Ectodermal cell (in vitro differentiated cells): ENCODE data around the gene YTHDC2. TPM values are rescaled to one million over a fixed set of nuclear protein-coding genes. Genes with fewer than 3 reads are reported as not detected.

Experiments
- H3K27ac ChIP-seq: 2 replicates; pipeline ENCODE4 v1.7.0; 2013; ENCODE audit warnings: mild to moderate bottlenecking, low read depth, low read length; ENCODE audit not compliant: insufficient read depth, poor library complexity, severe bottlenecking
- H3K27me3 ChIP-seq: 2 replicates; pipeline ENCODE4 v1.7.0; 2013; ENCODE audit warnings: mild to moderate bottlenecking, low read length; ENCODE audit not compliant: insufficient read depth, control insufficient read depth, poor library complexity, severe bottlenecking
- H3K36me3 ChIP-seq: one replicate; pipeline ENCODE4 v1.7.0; 2013; ENCODE audit warnings: low read length; ENCODE audit not compliant: control insufficient read depth, insufficient read depth
- H3K4me1 ChIP-seq: one replicate; pipeline ENCODE4 v1.7.0; 2013; ENCODE audit warnings: low read length; ENCODE audit not compliant: control insufficient read depth, insufficient read depth
- H3K4me3 ChIP-seq: 2 replicates; pipeline ENCODE4 v1.7.0; 2013; ENCODE audit warnings: low read depth, low read length, control low read depth; ENCODE audit not compliant: insufficient read depth
- H3K9me3 ChIP-seq: 2 replicates; pipeline ENCODE4 v1.7.0; 2013; ENCODE audit warnings: mild to moderate bottlenecking, low read length, moderate library complexity; ENCODE audit not compliant: control insufficient read depth
- WGBS, 2 experiments: methylation state at CpG; one replicate each; pipeline ENCODE4 v1.1.7; 2013; ENCODE audit warnings: missing lambda C conversion rate in 2 of 2; 5-methylcytosine and 5-hydroxymethylcytosine counted together
- polyA plus RNA-seq, 4 experiments: library from polyadenylated mRNA; stranded (reverse); fragments of 50-300 nt; gene quantifications; one replicate each; pipeline ENCODE4 v1.2.3, GENCODE V29; 2013

YTHDC2 gene
- 18.4 TPM for polyA plus RNA-seq (2013, experiment 1 of 4)
- 18.1 TPM for polyA plus RNA-seq (2013, experiment 2 of 4)
- polyA plus RNA-seq (2013, experiment 3 of 4): 13.4 TPM
- 16.7 TPM for polyA plus RNA-seq (2013, experiment 4 of 4)

- 1% methylated on average over 72 of the region's 72 CpGs for WGBS, 2 experiments
- peak within 1 kb of the TSS; percentile 85 for H3K27ac ChIP-seq
These were observed at the start of gene YTHDC2 for GRCh38 chr5:113513384-113514288. Gene YTHDC2 (plus strand): TSS chr5:113513694. CDS start chr5:113513896, 202 bp downstream.

GRCh38 chr5:113474100-113474728 lies 39.3 kb upstream of the YTHDC2 start:
- Histone ChIP-seq H3K36me3 (no peaks in the 10 kb centered on the region), H3K27ac (no peak overlapping the region)
- WGBS, 2 experiments: 57 to 60% methylated on average over 5 of the region's 5 CpGs

More at GRCh38 chr5:113513384-113514288, at the start of gene YTHDC2:
- Histone ChIP-seq H3K36me3 (no peaks in the 10 kb centered on the region), H3K27me3 (no peaks in the 10 kb centered on the region), H3K4me3 (peak within 1 kb of the TSS; percentile 81), H3K9me3 (no peaks in the 10 kb centered on the region), H3K4me1 (peaks cover 5% of the 10 kb centered on the region)

GRCh38 chr5:113478691-113479090 lies 34.8 kb upstream of the YTHDC2 start:
- no peaks in the 10 kb centered on the region for H3K9me3 ChIP-seq
- no peaks in the 10 kb centered on the region for H3K4me1 ChIP-seq
- no peaks in the 10 kb centered on the region for H3K27me3 ChIP-seq
- H3K27ac ChIP-seq: no peak overlapping the region
- 96 to 100% methylated on average over 3 of the region's 3 CpGs for WGBS, 2 experiments
- H3K36me3 ChIP-seq: no peaks in the 10 kb centered on the region
- no peak overlapping the region for H3K4me3 ChIP-seq

More at GRCh38 chr5:113474100-113474728, 39.3 kb upstream of the YTHDC2 start:
- H3K9me3 ChIP-seq: no peaks in the 10 kb centered on the region
- H3K4me1 ChIP-seq: no peaks in the 10 kb centered on the region
- no peaks in the 10 kb centered on the region for H3K27me3 ChIP-seq
- H3K4me3 ChIP-seq: no peak overlapping the region

GRCh38 chr5:113480243-113480642 lies 33.3 kb upstream of the YTHDC2 start:
- H3K9me3 ChIP-seq: no peaks in the 10 kb centered on the region
- 80 to 93% methylated on average over 3 to 4 of the region's 5 CpGs for WGBS, 2 experiments

GRCh38 chr5:113487416-113487780 lies 26.1 kb upstream of the YTHDC2 start:
- H3K27me3 ChIP-seq: peaks cover 48% of the 10 kb centered on the region
- no peaks in the 10 kb centered on the region for H3K9me3 ChIP-seq
- peak overlapping the region; percentile 76 for H3K4me3 ChIP-seq
- no peaks in the 10 kb centered on the region for H3K4me1 ChIP-seq
- no peaks in the 10 kb centered on the region for H3K36me3 ChIP-seq
- no peak overlapping the region for H3K27ac ChIP-seq
- WGBS, 2 experiments: 2% methylated on average over 18 of the region's 18 CpGs

More at GRCh38 chr5:113480243-113480642, 33.3 kb upstream of the YTHDC2 start:
- peaks cover 4% of the 10 kb centered on the region for H3K27me3 ChIP-seq
- no peaks in the 10 kb centered on the region for H3K4me1 ChIP-seq
- H3K4me3 ChIP-seq: no peak overlapping the region
- no peak overlapping the region for H3K27ac ChIP-seq
- no peaks in the 10 kb centered on the region for H3K36me3 ChIP-seq

GRCh38 chr5:113487781-113488644 lies 25.5 kb upstream of the YTHDC2 start, which contains the start of gene MCC:
Gene MCC (minus strand): TSS chr5:113488453.
- no peaks in the 10 kb centered on the region for H3K9me3 ChIP-seq
- WGBS, 2 experiments: 0 to 1% methylated on average over 86 of the region's 86 CpGs
- H3K36me3 ChIP-seq: no peaks in the 10 kb centered on the region
- H3K27ac ChIP-seq: no peak within 1 kb of the TSS
- H3K4me1 ChIP-seq: no peaks in the 10 kb centered on the region
- H3K4me3 ChIP-seq: peak within 1 kb of the TSS; percentile 76
- H3K27me3 ChIP-seq: peaks cover 48% of the 10 kb centered on the region

- WGBS, 2 experiments: 27 to 29% methylated on average over 20 of the region's 20 CpGs
- no peaks in the 10 kb centered on the region for H3K36me3 ChIP-seq
- H3K4me1 ChIP-seq: no peaks in the 10 kb centered on the region
- H3K27me3 ChIP-seq: peaks cover 48% of the 10 kb centered on the region
- H3K9me3 ChIP-seq: no peaks in the 10 kb centered on the region
- H3K27ac ChIP-seq: no peak overlapping the region
- peak overlapping the region; percentile 76 for H3K4me3 ChIP-seq
These were observed 24.8 kb upstream of the YTHDC2 start for GRCh38 chr5:113488645-113489184.

GRCh38 chr5:113489299-113489698 lies 24.2 kb upstream of the YTHDC2 start:
- Histone ChIP-seq H3K4me1 (no peaks in the 10 kb centered on the region), H3K4me3 (no peak overlapping the region), H3K9me3 (no peaks in the 10 kb centered on the region), H3K36me3 (no peaks in the 10 kb centered on the region), H3K27me3 (peaks cover 48% of the 10 kb centered on the region), H3K27ac (no peak overlapping the region)
- 89 to 92% methylated on average over 3 of the region's 3 CpGs for WGBS, 2 experiments

- 97 to 98% methylated on average over 3 of the region's 3 CpGs for WGBS, 2 experiments
- H3K9me3 ChIP-seq: no peaks in the 10 kb centered on the region
- H3K27me3 ChIP-seq: peaks cover 43% of the 10 kb centered on the region
- no peak overlapping the region for H3K4me3 ChIP-seq
- no peaks in the 10 kb centered on the region for H3K4me1 ChIP-seq
- H3K36me3 ChIP-seq: no peaks in the 10 kb centered on the region
- no peak overlapping the region for H3K27ac ChIP-seq
These were observed 23.2 kb upstream of the YTHDC2 start for GRCh38 chr5:113490317-113490716.
